ENCODE data around the gene ARMH3.

ARMH3 gene

DNA sequence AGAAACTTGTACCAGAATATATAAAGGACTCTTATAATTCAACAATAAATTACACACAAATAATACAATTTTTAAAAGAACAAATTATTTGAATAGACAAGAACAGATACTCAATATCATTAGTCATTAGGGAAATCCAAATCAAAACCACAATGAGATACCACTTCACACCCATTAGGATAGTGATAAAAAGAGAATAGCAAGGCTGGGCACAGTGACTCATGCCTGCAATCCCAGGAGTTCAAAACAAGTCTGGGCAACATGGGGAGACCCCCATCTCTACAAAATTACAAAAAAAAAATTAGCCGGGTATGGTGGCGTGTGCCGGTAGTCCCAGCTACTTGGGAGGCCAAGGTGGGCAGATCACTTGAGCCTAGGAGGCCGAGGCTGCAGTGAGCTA, 160.2 kb downstream of the ARMH3 start:
- DNase-seq (ENCODE audit: low read depth in 2 of 2) = no peak

GRCh38 chr10:101894742-101895141, 161.2 kb downstream of the ARMH3 start:
- no peak for DNase-seq (ENCODE audit: low read depth in 2 of 2)

DNA sequence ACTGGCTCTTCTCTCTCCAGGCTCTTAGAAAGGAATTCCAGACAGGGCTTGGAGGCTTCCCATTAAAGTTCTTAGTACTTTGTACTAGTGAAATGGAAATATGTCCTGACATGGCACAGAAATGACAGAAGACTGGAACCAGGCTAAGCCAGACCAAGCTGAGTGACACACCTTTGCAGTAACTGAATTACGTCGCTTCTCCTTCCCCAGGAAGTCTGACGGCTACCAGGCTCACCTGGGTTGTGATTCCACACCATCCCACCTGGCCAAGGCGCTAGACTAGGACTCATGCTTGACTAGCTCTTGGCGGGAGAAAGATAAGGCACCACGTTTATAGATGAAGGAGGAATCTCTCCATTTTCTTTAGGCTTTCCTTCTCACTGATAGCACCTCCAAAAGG, 161.7 kb downstream of the ARMH3 start:
- no peak for DNase-seq (ENCODE audit: low read depth in 2 of 2)

GRCh38 chr10:101893510-101894120, 162.4 kb downstream of the ARMH3 start:
- no peak for DNase-seq (ENCODE audit: low read depth in 2 of 2)

DNA sequence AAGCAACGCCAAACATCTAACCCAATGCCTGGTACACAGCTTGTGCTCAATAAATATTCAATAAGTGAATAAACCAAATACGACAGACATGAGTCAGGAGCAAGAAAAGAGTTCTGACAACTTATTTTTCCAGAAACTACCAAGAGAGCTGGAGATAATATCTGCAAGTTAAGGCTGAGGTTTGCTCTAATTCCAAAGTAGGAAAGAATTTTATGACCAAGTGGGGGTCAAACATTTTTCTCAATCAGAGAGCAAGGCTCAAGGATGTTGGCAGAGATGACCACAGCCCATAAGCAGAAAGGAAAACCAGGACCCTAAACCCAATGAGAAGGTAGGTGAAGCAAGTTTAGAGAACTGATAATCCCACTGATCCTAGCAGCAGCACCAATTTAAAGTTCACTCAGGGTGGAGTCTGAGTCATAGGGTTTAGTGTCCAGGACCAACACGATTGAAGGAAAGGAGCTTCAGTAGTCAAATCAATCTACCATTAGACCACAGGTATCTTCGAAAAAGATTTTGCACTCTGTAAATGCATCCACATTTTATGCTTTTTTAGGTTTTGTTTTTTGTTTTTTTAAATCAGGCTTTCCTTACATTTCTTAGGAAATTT, 163.1 kb downstream of the ARMH3 start:
- no peak for DNase-seq (ENCODE audit: low read depth in 2 of 2)

- DNase-seq (ENCODE audit: low read depth in 2 of 2) = peak; percentile 51 to 62
Observed at GRCh38 chr10:101889256-101890210, 166.4 kb downstream of the ARMH3 start.

DNA sequence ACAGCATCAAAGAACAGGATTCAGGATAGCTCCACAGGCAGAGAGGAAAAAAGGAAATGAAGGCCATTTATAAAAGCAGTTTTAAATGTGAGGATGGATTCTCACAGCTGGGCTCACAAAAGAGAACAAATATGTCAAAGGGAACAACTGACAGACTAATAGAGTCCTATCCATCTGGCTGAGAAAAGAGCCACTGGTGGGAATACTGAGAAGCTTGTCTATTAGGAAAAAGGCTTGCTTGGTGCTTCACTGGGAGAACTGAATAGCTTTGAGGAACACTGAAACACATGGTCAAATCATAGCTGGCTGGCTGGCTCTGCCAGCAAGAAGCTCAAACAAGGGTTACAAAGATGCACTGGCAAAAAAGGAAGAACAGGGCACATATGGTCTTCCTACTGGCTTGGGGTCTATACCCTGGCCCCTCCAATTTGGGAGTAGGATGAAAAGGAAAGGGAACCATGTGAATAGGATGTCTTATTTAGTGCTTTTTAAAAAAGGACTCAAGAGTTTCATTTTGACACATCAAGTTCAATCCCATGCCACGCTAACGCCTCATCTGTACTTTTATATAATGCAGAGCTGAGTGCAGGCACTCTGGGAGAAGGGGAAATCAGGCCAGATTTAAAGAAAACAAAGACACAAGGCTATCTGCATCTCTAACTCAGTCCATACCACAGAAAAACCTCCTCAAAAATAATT, 167.6 kb downstream of the ARMH3 start:
- DNase-seq (ENCODE audit: low read depth in 2 of 2) = no peak

- DNase-seq (ENCODE audit: low read depth in 2 of 2) = no peak
Observed at GRCh38 chr10:101887775-101888174, 168.2 kb downstream of the ARMH3 start.

DNA sequence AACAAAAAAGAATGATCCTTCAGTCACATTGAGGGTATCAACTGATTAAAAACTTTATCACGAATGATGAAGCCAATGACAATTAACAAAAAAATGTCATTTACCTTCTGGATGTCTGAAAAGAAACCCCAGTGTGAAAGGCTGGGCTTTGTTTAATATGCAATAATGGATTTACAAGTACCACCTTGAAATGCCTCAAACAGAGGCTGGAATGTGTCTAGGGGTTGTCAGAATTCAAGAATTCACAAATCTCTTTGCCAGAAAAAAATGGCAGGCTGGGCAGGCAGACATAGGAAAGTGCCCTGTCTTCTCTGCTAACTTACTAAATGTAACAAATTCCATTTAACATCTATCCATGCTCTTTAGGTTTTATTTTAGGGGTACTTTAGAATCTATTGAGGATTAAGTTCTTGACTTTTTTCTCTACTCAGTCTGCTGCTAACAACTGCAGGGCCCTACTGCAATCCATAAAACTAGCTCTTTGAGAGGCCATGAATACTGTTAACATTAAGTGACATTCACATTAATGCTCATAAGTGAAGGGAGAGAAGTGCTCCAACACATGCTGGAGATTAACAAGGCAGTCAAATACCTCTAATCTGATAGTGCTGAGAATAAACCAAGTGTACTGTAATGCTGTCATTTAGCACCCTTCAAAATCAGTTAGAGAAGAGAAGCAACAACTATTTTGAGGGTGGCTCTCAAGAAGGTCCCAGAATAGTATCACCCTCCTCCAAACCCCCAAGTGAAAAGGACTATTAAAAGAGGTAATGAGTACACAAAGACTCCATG, 169.3 kb downstream of the ARMH3 start:
- no peak for DNase-seq (ENCODE audit: low read depth in 2 of 2)

GRCh38 chr10:101881036-101881774, 174.8 kb downstream of the ARMH3 start:
- no peak for DNase-seq (ENCODE audit: low read depth in 2 of 2)

- DNase-seq (ENCODE audit: low read depth in 2 of 2) = no peak
Observed at GRCh38 chr10:101880232-101880573, 175.8 kb downstream of the ARMH3 start.

DNA sequence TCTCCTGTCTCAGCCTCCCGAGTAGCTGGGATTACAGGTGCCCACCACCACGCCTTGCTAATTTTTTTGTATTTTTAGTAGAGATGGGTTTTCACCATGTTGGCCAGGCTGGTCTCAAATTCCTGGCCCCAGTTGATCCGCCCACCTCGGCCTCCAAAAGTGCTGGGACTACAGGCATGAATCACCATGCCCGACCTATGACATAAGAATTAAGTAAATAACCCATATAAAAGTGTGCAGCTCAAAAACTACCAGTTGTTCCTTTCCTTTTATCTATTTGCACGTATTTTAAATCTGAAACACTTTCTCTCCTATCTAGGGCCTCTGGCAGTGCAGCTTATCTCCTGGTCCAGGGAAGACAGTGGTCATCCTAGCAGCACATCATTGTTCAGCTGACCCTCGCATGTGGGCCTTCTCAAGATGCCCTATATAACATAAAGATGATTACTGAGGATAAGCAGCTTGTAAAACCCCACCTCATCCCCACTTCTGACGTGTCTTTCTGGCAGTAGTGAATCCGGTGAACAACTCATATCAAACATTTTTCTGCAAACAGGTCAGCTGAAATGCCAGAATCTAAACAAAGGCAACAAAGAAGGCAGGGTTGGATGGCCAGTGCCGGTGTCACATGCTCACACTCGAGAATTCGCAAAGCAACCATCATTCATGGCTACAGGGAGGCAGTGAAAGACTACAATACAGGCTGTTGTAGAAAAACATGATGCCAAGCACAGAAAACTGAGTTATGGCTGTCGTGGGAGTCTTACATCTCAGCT, 176.3 kb downstream of the ARMH3 start:
- no peak for DNase-seq (ENCODE audit: low read depth in 2 of 2)

GRCh38 chr10:101878869-101879268, 177.1 kb downstream of the ARMH3 start:
- DNase-seq (ENCODE audit: low read depth in 2 of 2) = no peak

- no peak for DNase-seq (ENCODE audit: low read depth in 2 of 2)
Observed at GRCh38 chr10:101875068-101875688, 180.8 kb downstream of the ARMH3 start.

- DNase-seq (ENCODE audit: low read depth in 2 of 2) = no peak
Observed at GRCh38 chr10:101874252-101874651, 181.7 kb downstream of the ARMH3 start.

DNA sequence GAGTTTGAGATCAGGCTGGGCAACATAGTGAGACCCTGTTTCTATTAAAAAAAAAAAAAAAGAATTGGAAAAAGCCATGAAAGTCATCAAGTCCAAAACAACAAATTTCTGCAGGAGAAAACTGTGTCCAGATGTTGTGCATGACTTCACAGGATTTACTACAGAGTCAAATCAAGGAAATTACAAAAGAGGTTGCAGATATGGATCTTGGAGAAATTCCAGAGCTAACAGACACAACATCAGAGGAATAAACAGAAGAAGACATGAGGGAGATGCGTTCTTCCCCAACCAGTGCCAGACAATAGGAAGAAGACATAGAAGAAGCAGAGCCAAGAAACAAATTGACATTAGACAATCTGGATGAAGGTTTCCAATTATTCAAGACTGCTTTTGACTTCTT, 188.0 kb downstream of the ARMH3 start:
- DNase-seq (ENCODE audit: low read depth in 2 of 2) = no peak

GRCh38 chr10:101859530-101859929, 196.4 kb downstream of the ARMH3 start:
- no peak for DNase-seq (ENCODE audit: low read depth in 2 of 2)

- DNase-seq (ENCODE audit: low read depth in 2 of 2) = no peak
Observed at GRCh38 chr10:101858723-101859500, 197.1 kb downstream of the ARMH3 start.

Data from stimulated activated CD8-positive, alpha-beta memory T cell treated with anti-CD3 and anti-CD28 coated beads, Interleukin-2, amount 100 ng/mL, for 48 hours (primary cell).